ENCODE data around the gene CDK16. TPM values are rescaled to one million over a fixed set of nuclear protein-coding genes. Genes with fewer than 3 reads are reported as not detected.
A peak's percentile ranks its signal among the peaks of the same experiment; 100 is the strongest.

Gene CDK16
- total RNA-seq, 1 donor = 91.6 TPM

DNA sequence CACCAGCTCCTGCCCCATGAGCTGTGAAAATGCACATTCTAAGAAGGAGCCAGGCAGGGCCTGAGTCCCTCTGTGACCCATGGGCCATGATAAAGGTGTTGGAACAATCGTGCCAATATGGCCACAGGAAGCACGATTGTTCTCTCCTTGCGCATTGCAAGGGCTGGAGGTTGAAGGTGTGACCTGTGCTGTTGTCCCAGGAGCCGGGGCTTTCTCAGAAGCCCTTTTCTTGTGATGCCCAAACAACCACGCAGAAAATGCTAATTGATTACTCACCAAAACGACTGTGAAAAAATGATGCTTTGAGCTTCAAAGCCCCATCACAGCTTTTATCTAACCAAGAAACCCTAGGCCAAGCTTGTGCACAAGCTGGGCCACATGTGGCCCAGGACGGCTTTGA is 48.2 kb downstream of the CDK16 start:
- H3K4me3 ChIP-seq (ENCODE audit: low read depth, low read length) = no peak overlapping the region
- TF ChIP-seq, protein P1, sequence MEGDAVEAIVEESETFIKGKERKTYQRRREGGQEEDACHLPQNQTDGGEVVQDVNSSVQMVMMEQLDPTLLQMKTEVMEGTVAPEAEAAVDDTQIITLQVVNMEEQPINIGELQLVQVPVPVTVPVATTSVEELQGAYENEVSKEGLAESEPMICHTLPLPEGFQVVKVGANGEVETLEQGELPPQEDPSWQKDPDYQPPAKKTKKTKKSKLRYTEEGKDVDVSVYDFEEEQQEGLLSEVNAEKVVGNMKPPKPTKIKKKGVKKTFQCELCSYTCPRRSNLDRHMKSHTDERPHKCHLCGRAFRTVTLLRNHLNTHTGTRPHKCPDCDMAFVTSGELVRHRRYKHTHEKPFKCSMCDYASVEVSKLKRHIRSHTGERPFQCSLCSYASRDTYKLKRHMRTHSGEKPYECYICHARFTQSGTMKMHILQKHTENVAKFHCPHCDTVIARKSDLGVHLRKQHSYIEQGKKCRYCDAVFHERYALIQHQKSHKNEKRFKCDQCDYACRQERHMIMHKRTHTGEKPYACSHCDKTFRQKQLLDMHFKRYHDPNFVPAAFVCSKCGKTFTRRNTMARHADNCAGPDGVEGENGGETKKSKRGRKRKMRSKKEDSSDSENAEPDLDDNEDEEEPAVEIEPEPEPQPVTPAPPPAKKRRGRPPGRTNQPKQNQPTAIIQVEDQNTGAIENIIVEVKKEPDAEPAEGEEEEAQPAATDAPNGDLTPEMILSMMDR (IDR thresholded peaks at IDR 0.05; ENCODE audit: insufficient read depth, low read length) = no peak
- DNase-seq (ENCODE audit: low read depth) = no peak

DNA sequence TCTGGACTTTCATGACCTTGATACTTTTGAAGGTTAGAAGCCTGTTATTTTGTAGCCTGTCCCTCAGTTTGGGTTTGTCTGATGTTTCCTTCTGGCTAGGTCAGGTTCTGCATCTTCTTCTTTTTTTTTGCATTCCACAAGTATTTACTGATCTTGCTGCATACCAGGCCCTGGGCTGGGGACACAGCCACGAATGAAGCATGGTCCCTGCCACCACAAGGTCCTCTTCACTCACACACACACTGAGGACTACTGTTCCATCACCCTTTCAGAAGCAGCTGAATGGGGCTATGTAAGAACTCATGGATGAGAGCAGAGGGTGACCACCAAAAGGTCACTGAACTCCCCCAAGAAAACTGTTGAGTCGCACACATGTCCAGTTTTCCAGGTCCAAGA is 53.5 kb downstream of the CDK16 start:
- no peak overlapping the region for H3K4me3 ChIP-seq (ENCODE audit: low read depth, low read length)
- TF ChIP-seq, protein P1 (IDR thresholded peaks at IDR 0.05; ENCODE audit: insufficient read depth, low read length) = no peak
- no peak for DNase-seq (ENCODE audit: low read depth)

DNA sequence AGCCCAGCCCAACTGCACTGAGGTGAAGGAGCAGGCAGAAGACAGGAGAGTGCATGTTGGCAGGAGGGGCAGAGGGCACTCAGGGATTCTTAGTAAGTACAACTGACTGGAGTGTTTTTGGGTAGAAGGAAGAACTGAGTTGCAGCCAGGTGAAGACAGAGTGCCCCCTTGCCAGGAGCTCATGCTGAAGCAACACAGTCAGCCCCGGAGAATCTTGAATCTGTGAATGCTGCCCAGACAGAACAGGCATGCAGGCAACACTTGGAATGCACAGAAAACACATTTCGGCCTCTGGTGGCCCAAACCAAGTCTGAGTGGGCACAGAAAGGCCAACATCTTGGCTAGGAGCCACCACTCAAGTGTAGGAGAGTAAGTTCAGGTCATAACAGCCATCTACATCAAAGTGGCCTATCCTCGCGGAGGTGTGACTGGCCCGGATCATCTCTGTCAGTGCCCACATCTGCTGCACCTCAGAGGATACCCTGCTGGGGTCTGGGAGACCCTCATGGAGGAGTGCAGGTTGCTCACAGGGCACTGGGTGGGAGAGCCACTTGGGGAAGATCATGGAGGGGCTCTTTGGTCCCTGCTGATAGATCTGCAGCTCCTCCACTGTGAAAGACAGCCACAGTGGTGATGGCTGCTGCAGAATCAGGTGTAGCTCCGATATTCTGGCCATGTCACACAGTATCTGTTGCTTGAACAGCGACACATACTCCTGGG is 54.7 kb downstream of the CDK16 start:
- TF ChIP-seq, protein P1 (IDR thresholded peaks at IDR 0.05; ENCODE audit: insufficient read depth, low read length) = no peak
- H3K4me3 ChIP-seq (ENCODE audit: low read depth, low read length) = no peak overlapping the region
- DNase-seq (ENCODE audit: low read depth) = no peak

DNA sequence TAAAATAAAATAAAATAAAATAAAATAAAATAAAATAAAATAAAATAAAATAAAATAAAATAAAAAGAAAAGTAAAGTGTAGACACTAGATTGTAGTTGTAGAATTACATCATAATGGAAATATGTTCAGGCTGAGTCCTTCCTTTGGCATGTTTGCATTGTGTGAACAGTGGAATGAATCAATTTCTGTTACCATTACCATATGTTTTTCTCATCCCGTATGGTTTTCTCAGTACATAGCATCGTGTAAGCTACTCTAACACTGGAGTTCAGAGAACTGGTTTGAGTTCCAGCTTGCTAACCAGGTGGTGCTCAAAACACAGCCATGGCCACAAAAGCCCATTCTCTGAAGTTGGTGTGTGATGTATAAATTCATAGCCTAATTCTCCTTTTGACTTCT is 60.2 kb downstream of the CDK16 start:
- TF ChIP-seq, protein P1 (IDR thresholded peaks at IDR 0.05; ENCODE audit: insufficient read depth, low read length) = no peak
- peak; percentile 33 for DNase-seq (ENCODE audit: low read depth)
- H3K4me3 ChIP-seq (ENCODE audit: low read depth, low read length) = no peak overlapping the region

Other genes with a start within 250 kb of the CDK16 start
- 2.4 and 7.0 TPM in 2 replicates for gene RGN, start 140.2 kb upstream of the CDK16 start, total RNA-seq (ENCODE audit: low replicate concordance)
- gene NDUFB11, start 74.0 kb upstream of the CDK16 start, total RNA-seq (ENCODE audit: low replicate concordance) = 45.5 and 94.4 TPM in 2 replicates
- 22.7 and 37.9 TPM in 2 replicates for gene RBM10, start 73.5 kb upstream of the CDK16 start, total RNA-seq (ENCODE audit: low replicate concordance)
- gene UBA1, start 24.9 kb upstream of the CDK16 start, total RNA-seq (ENCODE audit: low replicate concordance) = 93.3 and 214 TPM in 2 replicates
- gene USP11, start 14.3 kb downstream of the CDK16 start, total RNA-seq (ENCODE audit: low replicate concordance) = 11.0 and 41.8 TPM in 2 replicates
- 1.3 TPM in 1 of 2 replicates, not detected in the other for gene ZNF157, start 151.9 kb downstream of the CDK16 start, total RNA-seq (ENCODE audit: low replicate concordance)

Measured in fibroblast of the aortic adventitia (primary cell).